ENCODE results near the gene SIT1. TPM values are rescaled to one million over a fixed set of nuclear protein-coding genes. Genes with fewer than 3 reads are reported as not detected.
A peak's percentile ranks its signal among the peaks of the same experiment; 100 is the strongest.

SIT1 gene
- total RNA-seq, 1 donor: 0.36 TPM

GRCh38 chr9:35659340-35659739 lies 8.6 kb upstream of the SIT1 start:
- Histone ChIP-seq H3K27ac (ENCODE audit: low read depth, low read length) (peak overlapping the region; percentile 100), H3K9me3 (ENCODE audit: low read depth, low read length) (no peaks in the 10 kb centered on the region), H3K4me1 (ENCODE audit: insufficient read depth, low read length) (peaks cover 25% of the 10 kb centered on the region), H3K27me3 (ENCODE audit: insufficient read depth, low read length) (no peaks in the 10 kb centered on the region), H3K79me2 (ENCODE audit: insufficient read depth, low read length) (peaks cover 10% of the 10 kb centered on the region), H3K36me3 (ENCODE audit: insufficient read depth, low read length) (peaks cover 22% of the 10 kb centered on the region), H2AFZ (ENCODE audit: low read length) (no peak overlapping the region), H3K4me2 (ENCODE audit: insufficient read depth, low read length) (peak overlapping the region; percentile 92), H3K4me3 (ENCODE audit: insufficient read depth, low read length) (peak overlapping the region; percentile 84), H4K20me1 (ENCODE audit: insufficient read depth, low read length) (no peaks in the 10 kb centered on the region)
- no peak for DNase-seq (ENCODE audit: insufficient read length, low spot score, missing footprints)
- no peak for TF ChIP-seq CTCF (IDR thresholded peaks at IDR 0.05; ENCODE audit: extremely low read depth, low read depth, low read length)

GRCh38 chr9:35658968-35659220 lies 8.2 kb upstream of the SIT1 start:
- peaks cover 10% of the 10 kb centered on the region for H3K79me2 ChIP-seq (ENCODE audit: insufficient read depth, low read length)
- H3K27ac ChIP-seq (ENCODE audit: low read depth, low read length): peak overlapping the region; percentile 100
- H2AFZ ChIP-seq (ENCODE audit: low read length): peak overlapping the region; percentile 71

GRCh38 chr9:35658137-35658967 lies 7.6 kb upstream of the SIT1 start, which contains the start of gene CCDC107:
Gene CCDC107 (plus strand): TSS chr9:35658292. CDS start chr9:35658380, 88 bp downstream.
- peak within 1 kb of the TSS; percentile 79 for H2AFZ ChIP-seq (ENCODE audit: low read length)
- H3K79me2 ChIP-seq (ENCODE audit: insufficient read depth, low read length): peaks cover 10% of the 10 kb centered on the region
- H3K9me3 ChIP-seq (ENCODE audit: low read depth, low read length): no peaks in the 10 kb centered on the region
- H3K4me1 ChIP-seq (ENCODE audit: insufficient read depth, low read length): peaks cover 19% of the 10 kb centered on the region
- peak within 1 kb of the TSS; percentile 92 for H3K4me2 ChIP-seq (ENCODE audit: insufficient read depth, low read length)
- TF ChIP-seq CTCF (IDR thresholded peaks at IDR 0.05; ENCODE audit: extremely low read depth, low read depth, low read length): peak; percentile 42
- no peaks in the 10 kb centered on the region for H3K27me3 ChIP-seq (ENCODE audit: insufficient read depth, low read length)
- peaks cover 22% of the 10 kb centered on the region for H3K36me3 ChIP-seq (ENCODE audit: insufficient read depth, low read length)
- H3K4me3 ChIP-seq (ENCODE audit: insufficient read depth, low read length): peak within 1 kb of the TSS; percentile 84
- H4K20me1 ChIP-seq (ENCODE audit: insufficient read depth, low read length): no peaks in the 10 kb centered on the region
- peak; percentile 96 for DNase-seq (ENCODE audit: insufficient read length, low spot score, missing footprints)
- peak within 1 kb of the TSS; percentile 100 for H3K27ac ChIP-seq (ENCODE audit: low read depth, low read length)

More at GRCh38 chr9:35658968-35659220, 8.2 kb upstream of the SIT1 start:
- peak overlapping the region; percentile 92 for H3K4me2 ChIP-seq (ENCODE audit: insufficient read depth, low read length)
- DNase-seq (ENCODE audit: insufficient read length, low spot score, missing footprints): peak; percentile 91
- no peaks in the 10 kb centered on the region for H4K20me1 ChIP-seq (ENCODE audit: insufficient read depth, low read length)
- H3K4me1 ChIP-seq (ENCODE audit: insufficient read depth, low read length): peaks cover 20% of the 10 kb centered on the region
- H3K4me3 ChIP-seq (ENCODE audit: insufficient read depth, low read length): peak overlapping the region; percentile 84
- peaks cover 22% of the 10 kb centered on the region for H3K36me3 ChIP-seq (ENCODE audit: insufficient read depth, low read length)
- H3K27me3 ChIP-seq (ENCODE audit: insufficient read depth, low read length): no peaks in the 10 kb centered on the region
- no peak for TF ChIP-seq CTCF (IDR thresholded peaks at IDR 0.05; ENCODE audit: extremely low read depth, low read depth, low read length)
- H3K9me3 ChIP-seq (ENCODE audit: low read depth, low read length): no peaks in the 10 kb centered on the region

- no peak for TF ChIP-seq CTCF (IDR thresholded peaks at IDR 0.05; ENCODE audit: extremely low read depth, low read depth, low read length)
- H3K4me3 ChIP-seq (ENCODE audit: insufficient read depth, low read length): peak within 1 kb of the TSS; percentile 84
- H3K4me2 ChIP-seq (ENCODE audit: insufficient read depth, low read length): peak within 1 kb of the TSS; percentile 92
- peaks cover 22% of the 10 kb centered on the region for H3K36me3 ChIP-seq (ENCODE audit: insufficient read depth, low read length)
- peak within 1 kb of the TSS; percentile 100 for H3K27ac ChIP-seq (ENCODE audit: low read depth, low read length)
- H3K27me3 ChIP-seq (ENCODE audit: insufficient read depth, low read length): no peaks in the 10 kb centered on the region
- H4K20me1 ChIP-seq (ENCODE audit: insufficient read depth, low read length): no peaks in the 10 kb centered on the region
- H3K4me1 ChIP-seq (ENCODE audit: insufficient read depth, low read length): peaks cover 24% of the 10 kb centered on the region
- peaks cover 10% of the 10 kb centered on the region for H3K79me2 ChIP-seq (ENCODE audit: insufficient read depth, low read length)
- H3K9me3 ChIP-seq (ENCODE audit: low read depth, low read length): no peaks in the 10 kb centered on the region
- peak within 1 kb of the TSS; percentile 79 for H2AFZ ChIP-seq (ENCODE audit: low read length)
- DNase-seq (ENCODE audit: insufficient read length, low spot score, missing footprints): peak; percentile 98
Measured at GRCh38 chr9:35657546-35658136, 6.9 kb upstream of the SIT1 start, which contains the start of gene RMRP. Gene RMRP (minus strand): TSS chr9:35658019.
